Panc1 (cell line): ENCODE data around the gene HM13. TPM values are rescaled to one million over a fixed set of nuclear protein-coding genes. Genes with fewer than 3 reads are reported as not detected.

Source experiments
- ATAC-seq: fragments of 200-7000 bp; cut with Tn5 transposase; 2 replicates; pipeline ENCODE4 v1.9.1; 2020; ENCODE audit warnings: mild to moderate bottlenecking, moderate library complexity
- BruUV-seq: library from RNA; stranded (reverse); fragments of 400-500 nt; replicated peaks from 2 replicates; lab custom pipeline; 2021; lab: Mats Ljungman, UMichigan
- CTCF ChIA-PET: fragments of 300-600 bp; sonication (Branson Sonifier 250); formaldehyde crosslinking; loops from one replicate; lab custom pipeline; 2022; ENCODE audit warnings: antibody characterized with exemption; lab: Charles Lee
- POLR2A ChIA-PET: fragments of 300-600 bp; sonication (Branson Sonifier 250); formaldehyde crosslinking; loops from one replicate; lab custom pipeline; 2022; ENCODE audit warnings: antibody characterized with exemption; lab: Charles Lee
- DNase-seq: peaks from one replicate; pipeline ENCODE4 v3.0.0-alpha.2; 2010; ENCODE audit warnings: low read depth, low spot score
- H3K27ac ChIP-seq: 2 replicates; pipeline ENCODE4 v1.5.1; 2011; ENCODE audit warnings: mild to moderate bottlenecking, low read length, inconsistent platforms
- H3K27me3 ChIP-seq: fragments of 200-500 bp; sonication (Bioruptor generic); 2 replicates; pipeline ENCODE4 v1.6.0; 2014; ENCODE audit warnings: low read length, inconsistent platforms; ENCODE audit not compliant: control insufficient read depth, insufficient read depth
- H3K36me3 ChIP-seq: fragments of 200-500 bp; sonication (Bioruptor generic); 2 replicates; pipeline ENCODE4 v1.5.1; 2014; ENCODE audit warnings: inconsistent platforms, mild to moderate bottlenecking, low read length, moderate library complexity; ENCODE audit not compliant: control insufficient read depth, insufficient read depth
- H3K4me1 ChIP-seq: 2 replicates; pipeline ENCODE4 v1.5.1; 2011; ENCODE audit warnings: inconsistent platforms, mild to moderate bottlenecking, low read length, moderate library complexity; ENCODE audit not compliant: control insufficient read depth, insufficient read depth
- H3K4me3 ChIP-seq, 2 experiments: 2 replicates each; pipeline ENCODE4 v1.5.1; 2011 to 2012; ENCODE audit warnings: low read depth in 2 of 2, low read length in 2 of 2, mild to moderate bottlenecking in 2 of 2, inconsistent platforms in 1 of 2, moderate library complexity in 1 of 2
- H3K9me3 ChIP-seq: fragments of 200-500 bp; sonication (Bioruptor generic); 2 replicates; pipeline ENCODE4 v1.5.1; 2014; ENCODE audit warnings: low read depth, mild to moderate bottlenecking, inconsistent platforms, low read length, moderate library complexity; ENCODE audit not compliant: control insufficient read depth, insufficient read depth
- POLR2AphosphoS5 ChIP-seq: IDR thresholded peaks from 2 replicates; pipeline ENCODE4 v1.6.1; 2012; ENCODE audit warnings: mild to moderate bottlenecking, low read depth, low read length, moderate library complexity
- SIN3A ChIP-seq: IDR thresholded peaks from 2 replicates; pipeline ENCODE4 v1.6.1; 2012; ENCODE audit warnings: low read depth, mild to moderate bottlenecking, low read length, moderate library complexity, borderline replicate concordance; ENCODE audit not compliant: insufficient read depth
- TCF7L2 ChIP-seq: IDR thresholded peaks from 2 replicates; pipeline ENCODE4 v1.6.1; 2011; ENCODE audit warnings: mild to moderate bottlenecking, low read depth, low read length, inconsistent platforms
- in situ Hi-C: cut with HindIII; loops from 2 replicates; pipeline ENCODE4 v1.10.0; 2016; ENCODE audit warnings: low sequenced_read_pairs, low pct_unique_long_range_greater_than_20kb
- intact Hi-C: fragments of 100-400 bp; cut with micrococcal nuclease; formaldehyde crosslinking; loops from one replicate; pipeline ENCODE4 v1.10.0; 2022; ENCODE audit not compliant: unreplicated experiment
- total RNA-seq: library from RNA; stranded (reverse); gene quantifications from one replicate; pipeline ENCODE4 v1.2.1, GENCODE V29; 2021; ENCODE audit not compliant: unreplicated experiment
- TF ChIP-seq, protein P1 (sequence below), 2 experiments: IDR thresholded peaks; 2 replicates each; pipeline ENCODE4 v1.6.1; 2011 to 2012; ENCODE audit warnings: low read depth in 2 of 2, control low read depth in 1 of 2, low read length in 1 of 2, mild to moderate bottlenecking in 1 of 2, moderate library complexity in 1 of 2; ENCODE audit not compliant: insufficient read depth in 1 of 2
- TF ChIP-seq, protein P2 (sequence below): fragments of 450-650 bp; IDR thresholded peaks from 2 replicates; pipeline ENCODE4 v1.5.1; 2017; ENCODE audit warnings: mild to moderate bottlenecking

HM13 gene
- total RNA-seq, 1 experiment from 2014 or later, result 337 TPM

DNA sequence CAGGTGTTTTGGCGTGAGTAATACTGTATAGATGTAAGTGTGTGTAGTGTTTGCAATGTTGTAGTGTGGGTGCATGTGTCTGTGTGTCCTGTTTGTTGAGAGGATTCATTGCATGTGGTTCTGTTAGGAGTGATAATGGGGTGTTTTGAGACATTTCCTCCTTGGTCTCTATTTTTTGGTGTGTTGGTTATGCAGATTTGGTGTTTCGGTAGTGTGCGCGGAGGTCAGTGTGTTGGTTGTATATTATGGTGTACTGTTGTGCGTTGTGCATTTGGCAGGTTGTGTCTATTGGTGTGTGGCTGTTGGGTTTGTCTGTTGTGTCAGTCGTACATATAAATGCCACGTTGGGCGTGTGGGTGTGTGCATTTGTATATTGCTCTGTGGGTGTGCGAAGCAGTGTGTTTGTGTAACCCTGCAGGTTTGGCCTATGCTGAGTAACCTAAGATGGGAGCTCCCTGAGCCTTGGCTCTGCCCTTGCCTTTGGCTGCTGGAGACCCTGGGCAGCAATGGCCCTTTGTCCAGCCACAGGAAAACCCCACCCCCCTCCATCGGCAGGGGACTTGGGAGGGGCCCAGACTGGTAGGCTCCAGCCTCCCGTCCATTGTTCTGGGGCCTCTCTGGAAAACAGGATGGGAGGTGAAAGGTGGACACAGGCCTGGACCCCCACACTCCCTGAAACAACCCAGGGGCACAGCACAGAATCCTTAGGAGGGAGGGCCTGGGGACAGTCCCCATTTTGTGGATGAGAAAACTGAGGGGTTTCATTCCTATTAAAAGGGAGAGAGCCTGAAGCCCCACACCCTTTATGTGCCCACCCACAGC, 80.5 kb downstream of the HM13 start:
- DNase-seq, result no peak
- ChIA-PET CTCF (interaction anchor here (0.8 to 1.7 kb wide), 2 partner anchors 18 to 25 kb away, joined by 3 to 26 read pairs; no protein-coding TSS in a partner anchor), POLR2A (interaction anchor here (2.6 to 2.7 kb wide), 2 partner anchors 10 to 22 kb away, joined by 35 to 39 read pairs; partner anchors contain the start of gene ID1)
- peaks cover 51% of the 10 kb centered on the region for H3K4me1 ChIP-seq
- in situ Hi-C loops (no loop called here), intact Hi-C loops (no loop called here)
- TSS peak; percentile 89 for BruUV-seq
- H3K27me3 ChIP-seq, result no peaks in the 10 kb centered on the region
- peak overlapping the region; percentile 48 to 73 for H3K4me3 ChIP-seq
- no peaks in the 10 kb centered on the region for H3K9me3 ChIP-seq
- peak; percentile 32 for ATAC-seq
- H3K36me3 ChIP-seq, result no peaks in the 10 kb centered on the region
- TF ChIP-seq TCF7L2 (no peak), POLR2AphosphoS5 (no peak), SIN3A (no peak)
- TF ChIP-seq, protein P1, sequence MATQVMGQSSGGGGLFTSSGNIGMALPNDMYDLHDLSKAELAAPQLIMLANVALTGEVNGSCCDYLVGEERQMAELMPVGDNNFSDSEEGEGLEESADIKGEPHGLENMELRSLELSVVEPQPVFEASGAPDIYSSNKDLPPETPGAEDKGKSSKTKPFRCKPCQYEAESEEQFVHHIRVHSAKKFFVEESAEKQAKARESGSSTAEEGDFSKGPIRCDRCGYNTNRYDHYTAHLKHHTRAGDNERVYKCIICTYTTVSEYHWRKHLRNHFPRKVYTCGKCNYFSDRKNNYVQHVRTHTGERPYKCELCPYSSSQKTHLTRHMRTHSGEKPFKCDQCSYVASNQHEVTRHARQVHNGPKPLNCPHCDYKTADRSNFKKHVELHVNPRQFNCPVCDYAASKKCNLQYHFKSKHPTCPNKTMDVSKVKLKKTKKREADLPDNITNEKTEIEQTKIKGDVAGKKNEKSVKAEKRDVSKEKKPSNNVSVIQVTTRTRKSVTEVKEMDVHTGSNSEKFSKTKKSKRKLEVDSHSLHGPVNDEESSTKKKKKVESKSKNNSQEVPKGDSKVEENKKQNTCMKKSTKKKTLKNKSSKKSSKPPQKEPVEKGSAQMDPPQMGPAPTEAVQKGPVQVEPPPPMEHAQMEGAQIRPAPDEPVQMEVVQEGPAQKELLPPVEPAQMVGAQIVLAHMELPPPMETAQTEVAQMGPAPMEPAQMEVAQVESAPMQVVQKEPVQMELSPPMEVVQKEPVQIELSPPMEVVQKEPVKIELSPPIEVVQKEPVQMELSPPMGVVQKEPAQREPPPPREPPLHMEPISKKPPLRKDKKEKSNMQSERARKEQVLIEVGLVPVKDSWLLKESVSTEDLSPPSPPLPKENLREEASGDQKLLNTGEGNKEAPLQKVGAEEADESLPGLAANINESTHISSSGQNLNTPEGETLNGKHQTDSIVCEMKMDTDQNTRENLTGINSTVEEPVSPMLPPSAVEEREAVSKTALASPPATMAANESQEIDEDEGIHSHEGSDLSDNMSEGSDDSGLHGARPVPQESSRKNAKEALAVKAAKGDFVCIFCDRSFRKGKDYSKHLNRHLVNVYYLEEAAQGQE (IDR thresholded peaks at IDR 0.05; ENCODE audit: insufficient read depth in 1 of 2, low read depth in 2 of 2, low read length in 1 of 2), result no peak
- TF ChIP-seq, protein P2, sequence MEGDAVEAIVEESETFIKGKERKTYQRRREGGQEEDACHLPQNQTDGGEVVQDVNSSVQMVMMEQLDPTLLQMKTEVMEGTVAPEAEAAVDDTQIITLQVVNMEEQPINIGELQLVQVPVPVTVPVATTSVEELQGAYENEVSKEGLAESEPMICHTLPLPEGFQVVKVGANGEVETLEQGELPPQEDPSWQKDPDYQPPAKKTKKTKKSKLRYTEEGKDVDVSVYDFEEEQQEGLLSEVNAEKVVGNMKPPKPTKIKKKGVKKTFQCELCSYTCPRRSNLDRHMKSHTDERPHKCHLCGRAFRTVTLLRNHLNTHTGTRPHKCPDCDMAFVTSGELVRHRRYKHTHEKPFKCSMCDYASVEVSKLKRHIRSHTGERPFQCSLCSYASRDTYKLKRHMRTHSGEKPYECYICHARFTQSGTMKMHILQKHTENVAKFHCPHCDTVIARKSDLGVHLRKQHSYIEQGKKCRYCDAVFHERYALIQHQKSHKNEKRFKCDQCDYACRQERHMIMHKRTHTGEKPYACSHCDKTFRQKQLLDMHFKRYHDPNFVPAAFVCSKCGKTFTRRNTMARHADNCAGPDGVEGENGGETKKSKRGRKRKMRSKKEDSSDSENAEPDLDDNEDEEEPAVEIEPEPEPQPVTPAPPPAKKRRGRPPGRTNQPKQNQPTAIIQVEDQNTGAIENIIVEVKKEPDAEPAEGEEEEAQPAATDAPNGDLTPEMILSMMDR, result no peak
- H3K27ac ChIP-seq, result peak overlapping the region; percentile 97

DNA sequence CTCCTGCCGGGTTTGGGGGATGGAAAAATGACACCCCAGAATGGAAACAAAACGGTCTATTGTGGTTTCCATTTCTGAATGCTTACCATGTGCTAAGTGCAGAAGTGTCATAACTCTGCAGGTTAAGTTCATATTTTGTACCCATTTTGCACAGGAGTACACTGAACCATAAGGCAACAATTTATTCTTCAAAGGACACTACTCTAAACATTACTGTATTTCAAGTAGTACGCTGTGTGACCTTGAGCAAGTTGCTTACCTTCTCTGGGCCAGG, 81.1 kb downstream of the HM13 start:
- Histone ChIP-seq H3K4me3 (peak overlapping the region; percentile 48 to 73), H3K4me1 (peaks cover 51% of the 10 kb centered on the region), H3K36me3 (no peaks in the 10 kb centered on the region), H3K9me3 (no peaks in the 10 kb centered on the region), H3K27ac (peak overlapping the region; percentile 97), H3K27me3 (no peaks in the 10 kb centered on the region)
- DNase-seq, result no peak
- no TSS peak for BruUV-seq
- in situ Hi-C loops (no loop called here), intact Hi-C loops (no loop called here)
- no peak for TF ChIP-seq SIN3A
- TF ChIP-seq, protein P1 (IDR thresholded peaks at IDR 0.05; ENCODE audit: insufficient read depth in 1 of 2, low read depth in 2 of 2, low read length in 1 of 2), result no peak
- no peak for TF ChIP-seq POLR2AphosphoS5
- no peak; the same call in 1 of the 2 replicates for TF ChIP-seq TCF7L2
- TF ChIP-seq, protein P2, result no peak
- ATAC-seq, result no peak
- ChIA-PET CTCF (interaction anchor here (0.8 to 2.1 kb wide), 5 partner anchors 17 to 33 kb away, joined by 3 to 26 read pairs (median 10); no protein-coding TSS in a partner anchor), POLR2A (interaction anchor here (0.6 to 2.7 kb wide), 4 partner anchors 10 to 128 kb away, joined by 3 to 39 read pairs (median 25); partner anchors contain the start of gene ID1)
